GM12878 (cell line): ENCODE results near the gene NCMAP.

Experiments used
- CTCF ChIP-seq, 3 experiments: IDR thresholded peaks in 2 of 3; conservative IDR thresholded peaks in 1 of 3; 2 replicates each; pipeline ENCODE4 v1.5.1; 2011; ENCODE audit warnings: low read depth in 3 of 3, low read length in 3 of 3, mild to moderate bottlenecking in 3 of 3, control low read depth in 2 of 3, moderate library complexity in 2 of 3, inconsistent platforms in 1 of 3, mixed read lengths in 1 of 3; ENCODE audit not compliant: control insufficient read depth in 2 of 3, insufficient read depth in 1 of 3; ENCODE audit errors: extremely low read depth in 1 of 3
- EED ChIP-seq: sonication (generic); IDR thresholded peaks from 2 replicates; pipeline ENCODE4 v1.6.1; 2016; ENCODE audit warnings: antibody characterized with exemption, low read depth
- ELK1 ChIP-seq: IDR thresholded peaks from 2 replicates; pipeline ENCODE4 v1.6.1; 2012; ENCODE audit warnings: low read depth, low read length, improper control_type of control experiment
- POLR2A ChIP-seq: IDR thresholded peaks from 2 replicates; pipeline ENCODE4 v1.6.1; 2011; ENCODE audit warnings: low read depth, mild to moderate bottlenecking, low read length
- POLR2AphosphoS5 ChIP-seq: IDR thresholded peaks from 2 replicates; pipeline ENCODE4 v1.6.1; 2011; ENCODE audit warnings: mild to moderate bottlenecking, low read length, inconsistent platforms
- RB1 ChIP-seq: fragments of 450-650 bp; formaldehyde crosslinking; IDR thresholded peaks from 2 replicates; pipeline ENCODE4 v1.6.1; 2017; ENCODE audit warnings: mild to moderate bottlenecking, borderline replicate concordance
- RELB ChIP-seq: fragments of 450-650 bp; IDR thresholded peaks from 2 replicates; pipeline ENCODE4 v1.6.1; 2017; ENCODE audit warnings: low read depth, mild to moderate bottlenecking, moderate library complexity
- SMC3 ChIP-seq: IDR thresholded peaks from 2 replicates; pipeline ENCODE4 v1.6.1; 2011; ENCODE audit warnings: low read length, improper control_type of control experiment, borderline replicate concordance
- STAT3 ChIP-seq: IDR thresholded peaks from 2 replicates; pipeline ENCODE4 v1.6.1; 2011; ENCODE audit warnings: low read depth, low read length, improper control_type of control experiment
- TAF1 ChIP-seq: IDR thresholded peaks from 2 replicates; pipeline ENCODE4 v1.6.1; 2011; ENCODE audit warnings: mild to moderate bottlenecking, low read depth, low read length, borderline replicate concordance
- TBL1XR1 ChIP-seq: IDR thresholded peaks from 2 replicates; pipeline ENCODE4 v1.6.1; 2012; ENCODE audit warnings: low read depth, low read length, improper control_type of control experiment
- ZBTB33 ChIP-seq: fragments of 450-650 bp; IDR thresholded peaks from 2 replicates; pipeline ENCODE4 v1.6.1; 2017; ENCODE audit warnings: mild to moderate bottlenecking

- TF ChIP-seq POLR2AphosphoS5 = no peak
- TF ChIP-seq RELB = no peak
- no peak for TF ChIP-seq TBL1XR1
- no peak for TF ChIP-seq POLR2A
- no peak for TF ChIP-seq STAT3
- no peak for TF ChIP-seq RB1
- TF ChIP-seq EED = no peak
- no peak for TF ChIP-seq SMC3
- no peak for TF ChIP-seq TAF1
- TF ChIP-seq ZBTB33 = no peak
- no peak for TF ChIP-seq ELK1
- TF ChIP-seq CTCF (IDR thresholded peaks at IDR 0.05 in 2 of 3, conservative IDR thresholded peaks at IDR 0.05 in 1 of 3; ENCODE audit: control insufficient read depth in 2 of 3, extremely low read depth in 1 of 3, insufficient read depth in 1 of 3, low read depth in 3 of 3, low read length in 3 of 3) = no peak
These were observed 3.3 kb downstream of the NCMAP start for GRCh38 chr1:24558902-24559791.
